GM12892 (cell line): ENCODE data around the gene CMIP.

Experiments
- POLR2A ChIP-seq: IDR thresholded peaks from 2 replicates; pipeline ENCODE4 v1.6.1; 2011; ENCODE audit warnings: low read depth, low read length, control low read depth
- POLR2AphosphoS5 ChIP-seq: IDR thresholded peaks from 2 replicates; pipeline ENCODE4 v1.6.1; 2011; ENCODE audit warnings: low read depth, low read length, control low read depth
- TAF1 ChIP-seq: IDR thresholded peaks from 2 replicates; pipeline ENCODE4 v1.6.1; 2011; ENCODE audit warnings: low read depth, mild to moderate bottlenecking, control low read depth, low read length, borderline replicate concordance

DNA sequence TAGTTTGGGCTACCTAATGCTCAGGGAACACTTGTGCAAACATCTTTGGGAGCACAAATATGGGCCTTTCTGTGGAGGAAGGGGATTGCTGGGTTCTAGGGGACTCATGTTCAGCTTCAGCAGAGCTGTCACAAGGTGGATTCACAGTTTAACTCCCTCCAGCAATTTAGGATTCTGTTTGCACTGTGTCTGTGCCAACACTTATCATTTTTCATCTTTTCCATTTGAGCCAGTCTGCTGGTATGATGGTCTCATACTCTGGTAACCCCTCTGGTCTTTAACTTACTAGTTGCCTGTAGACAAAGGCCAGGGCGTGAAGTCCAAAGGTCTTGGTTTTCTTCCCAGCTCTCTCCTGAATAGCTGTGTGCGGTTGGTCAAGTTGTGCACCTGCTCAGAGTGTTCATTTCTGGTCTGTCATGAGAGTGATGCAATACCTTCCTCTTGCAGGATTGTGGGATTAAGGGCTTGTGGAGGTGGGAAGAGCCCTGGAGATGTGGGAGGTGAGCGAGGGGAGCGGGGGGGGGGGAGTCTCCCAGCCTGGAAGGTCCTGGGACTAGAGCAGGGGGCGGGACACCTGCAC lies 152.6 kb downstream of the CMIP start:
- TF ChIP-seq POLR2A (no peak), POLR2AphosphoS5 (no peak), TAF1 (no peak)
